GM19438 (cell line): Measurements from ENCODE around the gene CD101.

Experiments used
- ATAC-seq: cut with Tn5 transposase; IDR thresholded peaks from one replicate; pipeline ENCODE4 v1.9.1; 2021; ENCODE audit warnings: low read depth; ENCODE audit not compliant: unreplicated experiment

CD101 gene

GRCh38 chr1:116983678-116984077 is 17.9 kb upstream of the CD101 start:
- ATAC-seq = no peak

DNA sequence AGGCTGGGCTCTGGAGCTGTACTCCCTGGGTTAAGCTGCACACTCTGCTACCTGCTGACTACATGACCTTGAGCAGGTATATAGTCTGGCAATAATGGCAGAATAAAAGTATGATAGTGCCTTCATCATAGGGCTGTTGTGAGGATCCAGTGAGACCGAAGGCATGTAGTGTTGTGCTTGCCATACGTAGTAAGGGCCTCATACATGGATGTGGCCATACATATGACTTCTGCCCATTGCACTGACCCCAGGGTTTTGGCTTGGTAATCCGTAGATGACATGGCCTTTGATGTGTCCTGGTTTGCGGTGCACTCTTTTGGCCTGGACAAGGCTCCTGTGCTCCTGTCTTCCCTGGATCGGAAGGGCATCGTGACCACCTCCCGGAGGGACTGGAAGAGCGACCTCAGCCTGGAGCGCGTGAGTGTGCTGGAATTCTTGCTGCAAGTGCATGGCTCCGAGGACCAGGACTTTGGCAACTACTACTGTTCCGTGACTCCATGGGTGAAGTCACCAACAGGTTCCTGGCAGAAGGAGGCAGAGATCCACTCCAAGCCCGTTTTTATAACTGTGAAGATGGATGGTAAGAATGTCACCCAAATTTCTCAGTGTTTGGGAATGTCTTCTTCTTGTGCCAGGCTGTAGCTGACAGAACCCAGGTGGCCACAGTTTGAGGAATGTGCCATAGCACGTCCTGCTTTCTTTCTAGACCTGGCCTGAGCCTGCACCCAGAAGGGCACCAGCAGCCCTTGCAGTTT is 17.0 kb upstream of the CD101 start:
- no peak for ATAC-seq

- ATAC-seq = no peak
Measured at GRCh38 chr1:116986421-116987255, 14.9 kb upstream of the CD101 start.

GRCh38 chr1:116987256-116987555 is 14.4 kb upstream of the CD101 start:
- no peak for ATAC-seq

- ATAC-seq = no peak
Measured at GRCh38 chr1:116988248-116988647, 13.3 kb upstream of the CD101 start.

DNA sequence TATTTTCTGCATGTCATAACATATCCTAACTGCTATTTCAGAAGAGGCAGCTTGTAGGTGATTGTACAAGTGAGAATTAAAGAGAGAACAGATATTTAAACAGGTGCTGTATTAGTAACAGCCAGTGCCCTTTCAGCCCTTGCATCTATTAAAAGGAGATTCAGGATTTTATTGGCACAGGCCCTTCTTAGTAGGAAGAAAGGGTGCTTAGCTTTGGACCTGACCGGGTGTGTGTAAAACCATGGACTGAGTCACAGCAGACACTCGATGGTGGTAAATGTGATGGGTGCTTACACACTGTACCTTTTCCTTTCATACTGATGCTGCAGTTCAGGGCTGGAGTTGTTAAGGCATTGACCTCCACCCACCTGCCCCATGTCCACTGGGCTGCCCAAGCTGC is 12.7 kb upstream of the CD101 start:
- no peak for ATAC-seq

GRCh38 chr1:116989835-116990234 is 11.7 kb upstream of the CD101 start:
- no peak for ATAC-seq

GRCh38 chr1:116990612-116991151 is 10.9 kb upstream of the CD101 start:
- ATAC-seq = no peak

- no peak for ATAC-seq
Measured at GRCh38 chr1:116991171-116991845, 10.3 kb upstream of the CD101 start.

DNA sequence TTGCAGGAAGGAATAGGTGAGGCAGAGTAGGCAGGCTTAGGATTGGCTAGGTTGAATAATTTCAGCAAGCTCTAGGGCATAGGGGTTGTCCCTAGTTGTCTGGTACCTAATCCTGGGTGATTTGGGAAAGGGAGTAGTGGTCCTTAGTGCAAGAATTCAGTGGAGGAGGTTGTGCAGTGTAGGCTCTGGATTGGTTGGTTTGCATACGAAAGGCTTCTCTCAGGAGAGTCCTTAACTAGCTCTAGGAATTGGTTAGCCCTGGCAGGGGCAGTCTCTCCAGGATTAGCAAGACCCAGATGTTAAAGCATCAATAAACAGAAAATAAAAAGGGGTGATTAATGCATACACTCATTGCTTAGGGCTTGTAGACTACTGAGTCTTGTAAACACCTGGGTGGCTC is 9.6 kb upstream of the CD101 start:
- ATAC-seq = no peak

DNA sequence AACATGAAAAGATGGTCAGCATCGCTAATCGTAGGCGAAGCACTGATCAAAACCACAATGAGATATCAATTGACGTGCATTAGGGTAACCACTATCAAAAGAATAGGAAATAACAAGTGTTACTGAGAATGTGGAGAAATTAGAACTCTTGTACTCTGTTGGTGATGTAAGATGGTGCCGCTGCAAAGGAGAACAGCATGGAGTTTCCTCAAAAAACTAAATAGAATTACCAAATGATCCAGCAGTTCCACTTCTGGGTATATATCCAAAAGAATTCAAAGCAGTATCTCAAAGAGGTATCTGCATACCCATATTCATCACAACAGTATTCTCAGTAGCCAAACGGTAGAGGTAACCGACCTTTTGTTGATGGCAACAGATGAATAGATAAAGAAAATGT is 8.3 kb upstream of the CD101 start:
- ATAC-seq = no peak

- no peak for ATAC-seq
Measured at GRCh38 chr1:116994411-116994810, 7.1 kb upstream of the CD101 start.

DNA sequence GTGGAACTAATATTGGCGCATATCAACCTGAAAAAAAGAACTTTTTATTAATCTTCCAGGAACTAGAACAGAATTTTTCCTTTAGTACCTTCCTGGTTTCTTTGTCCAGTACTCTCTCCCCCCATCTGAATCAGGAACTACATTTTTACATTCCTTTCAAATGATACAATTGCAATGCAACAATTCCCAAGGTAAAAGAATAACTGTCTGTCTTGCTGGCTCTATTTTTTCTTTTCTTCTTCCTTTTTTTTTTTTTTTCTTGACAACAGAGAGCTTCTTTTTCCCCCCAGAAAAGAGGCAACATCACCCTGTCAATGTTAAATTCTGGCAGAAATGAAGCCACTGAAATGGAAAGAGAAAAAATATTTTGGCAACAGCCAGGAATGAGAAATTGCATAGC is 4.5 kb upstream of the CD101 start:
- ATAC-seq = no peak

DNA sequence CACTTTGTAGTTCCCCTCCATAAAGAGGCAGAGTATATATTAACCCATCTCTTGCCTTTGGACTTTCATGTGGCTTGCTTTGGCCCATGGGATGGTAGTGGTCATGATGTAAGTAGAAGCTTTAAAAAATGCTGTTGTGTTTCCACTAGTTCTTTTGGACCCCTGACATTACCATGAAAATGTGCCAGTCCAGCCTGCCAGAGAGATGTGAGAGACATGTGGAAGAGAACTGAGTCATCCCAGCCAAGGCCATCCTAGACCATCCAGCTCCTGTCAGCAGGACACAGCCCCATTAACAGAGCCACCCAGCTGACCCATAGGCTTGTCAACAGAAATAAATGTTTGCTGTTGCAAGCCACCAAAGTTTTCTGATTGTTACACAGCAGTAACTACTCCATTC is 3.9 kb upstream of the CD101 start:
- ATAC-seq = no peak

- ATAC-seq = no peak
Measured at GRCh38 chr1:116999596-116999995, 2.0 kb upstream of the CD101 start.

- ATAC-seq = no peak
Measured at GRCh38 chr1:117000142-117000541, 1.4 kb upstream of the CD101 start.

- no peak for ATAC-seq
Measured at GRCh38 chr1:117003223-117003875, 1.8 kb downstream of the CD101 start.

GRCh38 chr1:117007719-117008013 is 6.1 kb downstream of the CD101 start:
- ATAC-seq = no peak

GRCh38 chr1:117008656-117009055 is 7.1 kb downstream of the CD101 start:
- ATAC-seq = no peak

- no peak for ATAC-seq
Measured at GRCh38 chr1:117009132-117009531, 7.6 kb downstream of the CD101 start.

DNA sequence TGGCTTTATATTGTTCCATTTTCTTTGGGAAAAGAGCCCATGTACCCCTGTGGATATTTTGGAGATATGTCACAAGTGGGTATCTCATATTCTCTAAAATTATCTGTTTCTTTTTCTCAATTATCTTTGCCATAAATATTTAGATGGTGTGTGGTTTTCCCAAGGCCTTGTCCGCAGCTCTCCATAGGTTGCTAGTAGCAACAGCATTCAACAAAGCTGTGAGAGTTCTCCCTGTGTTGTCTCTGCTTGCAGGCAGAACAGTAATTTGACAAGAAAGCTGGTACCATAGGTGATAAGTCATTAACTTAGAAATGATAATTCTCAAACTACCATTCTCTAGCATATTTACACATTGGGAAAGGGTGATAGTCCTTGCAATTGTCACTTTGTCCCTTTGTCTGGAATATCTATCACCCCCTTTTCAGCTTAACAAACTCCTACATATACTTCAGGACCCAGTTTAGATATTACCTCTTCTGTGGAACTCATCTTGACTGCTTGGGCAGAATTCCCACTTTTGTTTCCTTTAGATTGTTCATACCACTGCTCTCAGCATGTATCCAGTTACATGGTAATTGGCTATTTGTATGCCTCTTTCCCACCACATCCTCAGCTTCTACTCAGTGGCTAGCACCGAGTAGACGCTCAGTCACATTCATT is 8.9 kb downstream of the CD101 start:
- ATAC-seq = no peak
